ENCODE measurements around the gene CAMSAP3.

DNA sequence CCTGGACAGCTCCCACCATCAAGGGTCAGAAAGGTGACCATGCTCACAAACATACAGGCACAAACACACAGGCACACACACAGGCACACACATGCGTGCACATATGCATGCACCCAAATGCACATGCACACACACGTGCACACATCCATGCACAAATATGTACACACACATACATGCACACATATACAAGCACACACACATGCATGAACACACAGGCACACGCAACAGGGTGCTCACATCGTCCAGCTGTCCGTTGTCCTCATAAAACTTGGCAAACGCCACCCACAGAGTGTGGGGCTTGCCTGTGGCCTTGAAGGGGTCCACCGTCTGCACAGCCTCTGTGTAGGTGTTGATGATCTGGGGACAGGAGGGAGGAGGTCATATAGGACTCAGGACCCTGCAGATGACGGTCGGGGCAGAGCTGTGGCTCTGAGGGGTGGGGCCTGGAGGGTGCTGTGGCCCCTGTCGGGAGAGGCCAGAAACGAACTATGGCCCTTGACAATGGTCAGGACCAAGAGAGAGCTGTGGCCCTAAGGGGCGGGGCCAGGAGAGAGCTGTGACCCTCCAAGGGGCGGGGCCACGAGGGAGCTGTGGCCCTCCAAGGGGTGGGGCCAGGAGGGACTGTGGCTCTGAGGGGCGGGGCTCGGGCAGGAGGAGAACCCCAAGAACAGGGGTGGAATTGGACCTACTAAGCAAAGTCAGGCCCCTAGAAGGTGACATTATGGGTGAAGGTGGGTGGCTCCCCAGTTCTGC lies 27.4 kb downstream of the CAMSAP3 start:
- TF ChIP-seq, protein P1, sequence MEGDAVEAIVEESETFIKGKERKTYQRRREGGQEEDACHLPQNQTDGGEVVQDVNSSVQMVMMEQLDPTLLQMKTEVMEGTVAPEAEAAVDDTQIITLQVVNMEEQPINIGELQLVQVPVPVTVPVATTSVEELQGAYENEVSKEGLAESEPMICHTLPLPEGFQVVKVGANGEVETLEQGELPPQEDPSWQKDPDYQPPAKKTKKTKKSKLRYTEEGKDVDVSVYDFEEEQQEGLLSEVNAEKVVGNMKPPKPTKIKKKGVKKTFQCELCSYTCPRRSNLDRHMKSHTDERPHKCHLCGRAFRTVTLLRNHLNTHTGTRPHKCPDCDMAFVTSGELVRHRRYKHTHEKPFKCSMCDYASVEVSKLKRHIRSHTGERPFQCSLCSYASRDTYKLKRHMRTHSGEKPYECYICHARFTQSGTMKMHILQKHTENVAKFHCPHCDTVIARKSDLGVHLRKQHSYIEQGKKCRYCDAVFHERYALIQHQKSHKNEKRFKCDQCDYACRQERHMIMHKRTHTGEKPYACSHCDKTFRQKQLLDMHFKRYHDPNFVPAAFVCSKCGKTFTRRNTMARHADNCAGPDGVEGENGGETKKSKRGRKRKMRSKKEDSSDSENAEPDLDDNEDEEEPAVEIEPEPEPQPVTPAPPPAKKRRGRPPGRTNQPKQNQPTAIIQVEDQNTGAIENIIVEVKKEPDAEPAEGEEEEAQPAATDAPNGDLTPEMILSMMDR (IDR thresholded peaks at IDR 0.05; ENCODE audit: low read depth, low read length): no peak
- TF ChIP-seq EZH2phosphoT487 (IDR thresholded peaks at IDR 0.05; ENCODE audit: low read depth): no peak
